Nephron (organoid): ENCODE measurements around the gene FBXO21.
"Not testable (repeated sequence)": the region's sequence is repeated elsewhere in the genome, so short reads cannot be mapped to it uniquely, and the experiment has no call there.

Experiments
- H3K27ac Mint-ChIP-seq, 3 experiments: 2 replicates each; pipeline ENCODE4 v1.8.0; 2020; ENCODE audit warnings: mixed read lengths in 3 of 3, mild to moderate bottlenecking in 2 of 3, moderate library complexity in 1 of 3
- H3K27me3 Mint-ChIP-seq: 2 replicates; pipeline ENCODE4 v1.8.0; 2021; ENCODE audit warnings: low read depth, mild to moderate bottlenecking, moderate library complexity, mixed read lengths
- H3K36me3 Mint-ChIP-seq: 2 replicates; pipeline ENCODE4 v1.8.0; 2020; ENCODE audit warnings: low read depth, mixed read lengths
- H3K4me1 Mint-ChIP-seq: 2 replicates; pipeline ENCODE4 v1.8.0; 2020; ENCODE audit warnings: mixed read lengths
- H3K4me3 Mint-ChIP-seq, 3 experiments: 2 replicates each; pipeline ENCODE4 v1.8.0; 2020; ENCODE audit warnings: mild to moderate bottlenecking in 3 of 3, mixed read lengths in 3 of 3, moderate library complexity in 2 of 3
- H3K9me3 Mint-ChIP-seq: 2 replicates; pipeline ENCODE4 v1.8.0; 2020; ENCODE audit warnings: mixed read lengths
- CTCF ChIP-seq, 3 experiments: fragments of 200-600 bp; sonication (generic); IDR thresholded peaks; one replicate each; pipeline ENCODE4 v1.5.0; 2021; ENCODE audit warnings: antibody characterized with exemption in 3 of 3; ENCODE audit not compliant: unreplicated experiment in 3 of 3

The FBXO21 gene

GRCh38 chr12:117193903-117194302, 3.6 kb upstream of the FBXO21 start:
- no peak for TF ChIP-seq CTCF (IDR thresholded peaks at IDR 0.05; ENCODE audit: unreplicated experiment in 3 of 3)
- Mint-ChIP-seq H3K9me3 (no peaks in the 10 kb centered on the region), H3K36me3 (no peaks in the 10 kb centered on the region), H3K27me3 (peaks cover 23% of the 10 kb centered on the region), H3K27ac (no peak overlapping the region), H3K4me3 (peak overlapping the region in 2 of 3 experiments; percentile 27 to 32), H3K4me1 (peaks cover 5% of the 10 kb centered on the region)

DNA sequence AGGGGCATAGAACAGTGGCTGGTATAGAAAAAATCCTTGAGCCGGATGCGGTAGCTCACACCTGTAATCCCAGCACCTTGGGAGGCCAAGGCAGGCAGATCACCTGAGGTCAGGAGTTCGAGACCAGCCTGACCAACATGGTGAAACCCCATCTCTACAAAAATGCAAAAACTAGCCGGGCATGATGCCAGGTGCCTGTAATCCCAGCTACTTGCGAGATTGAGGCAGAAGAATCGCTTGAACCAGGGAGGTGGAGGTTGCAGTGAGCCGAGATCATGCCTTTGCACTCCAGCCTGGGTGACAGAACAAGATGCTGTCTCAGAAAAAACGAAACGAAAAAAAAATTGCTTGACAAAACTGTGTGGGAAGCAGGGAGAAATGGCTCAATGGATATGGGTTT, 2.3 kb upstream of the FBXO21 start:
- H3K9me3 Mint-ChIP-seq, H3K27ac Mint-ChIP-seq, H3K4me1 Mint-ChIP-seq, H3K36me3 Mint-ChIP-seq, H3K4me3 Mint-ChIP-seq: not testable (repeated sequence)
- peaks cover 22% of the 10 kb centered on the region for H3K27me3 Mint-ChIP-seq

DNA sequence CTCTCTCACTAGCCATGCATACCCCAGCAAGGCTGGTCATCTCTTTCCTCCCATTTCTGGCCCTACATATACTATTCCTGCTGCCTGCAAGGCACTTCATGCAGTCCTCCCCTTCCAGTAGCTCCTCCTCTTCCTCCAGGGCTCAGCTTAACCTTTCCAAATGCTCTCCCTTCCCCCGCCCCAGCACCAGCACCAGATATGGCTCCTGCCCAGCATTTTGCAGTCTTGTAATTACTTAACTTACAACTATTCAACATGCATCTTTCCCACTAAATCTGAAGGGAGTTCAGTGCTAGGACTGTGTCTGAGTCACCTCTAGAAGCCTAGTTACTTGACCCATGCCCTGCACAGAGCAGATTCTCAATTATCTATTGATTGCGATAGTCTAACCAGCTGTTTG, 1.8 kb upstream of the FBXO21 start:
- Mint-ChIP-seq H3K27ac (peak overlapping the region in 1 of 3 experiments; percentile 6), H3K4me3 (peak overlapping the region; percentile 75 to 88 (median 76)), H3K36me3 (peaks cover 5% of the 10 kb centered on the region), H3K4me1 (peaks cover 13% of the 10 kb centered on the region), H3K9me3 (no peaks in the 10 kb centered on the region), H3K27me3 (peaks cover 17% of the 10 kb centered on the region)
- no peak for TF ChIP-seq CTCF (IDR thresholded peaks at IDR 0.05; ENCODE audit: unreplicated experiment in 3 of 3)

DNA sequence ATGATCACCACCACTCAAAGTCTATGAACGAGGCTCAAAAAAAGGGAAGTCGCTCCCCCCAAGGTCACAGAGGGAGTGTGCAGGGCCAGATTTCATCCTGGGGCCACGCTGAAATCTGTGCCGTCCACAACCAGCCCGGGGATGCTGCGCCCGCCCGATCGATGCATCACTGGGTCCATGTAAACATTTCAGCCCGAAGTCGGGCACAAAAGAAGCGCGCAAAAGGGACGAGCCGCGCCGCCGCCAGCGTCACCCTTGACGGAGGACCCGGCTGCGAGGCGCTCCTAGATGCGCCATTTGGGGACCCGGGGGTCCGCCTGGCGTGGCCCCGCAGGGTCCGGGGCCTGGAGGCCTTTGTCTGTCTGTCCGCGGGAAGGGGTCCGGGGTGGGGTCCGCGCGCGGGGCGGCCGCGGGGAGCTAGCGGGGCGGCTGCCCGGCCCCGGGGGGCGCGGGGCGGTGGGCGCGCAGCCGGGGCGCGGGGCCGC, 503 bp downstream of the FBXO21 start:
- Mint-ChIP-seq H3K36me3 (peaks cover 23% of the 10 kb centered on the region), H3K4me3 (peak overlapping the region; percentile 87 to 91 (median 88)), H3K27me3 (peaks cover 10% of the 10 kb centered on the region), H3K9me3 (no peaks in the 10 kb centered on the region), H3K4me1 (peaks cover 13% of the 10 kb centered on the region), H3K27ac (peak overlapping the region; percentile 65 to 85 (median 85))
- no peak for TF ChIP-seq CTCF (IDR thresholded peaks at IDR 0.05; ENCODE audit: unreplicated experiment in 3 of 3)

- no peaks in the 10 kb centered on the region for H3K9me3 Mint-ChIP-seq
These were observed 1.1 kb downstream of the FBXO21 start for GRCh38 chr12:117188961-117189724.

More at GRCh38 chr12:117188961-117189724, 1.1 kb downstream of the FBXO21 start:
- Mint-ChIP-seq H3K4me3 (peak overlapping the region; percentile 87 to 91 (median 88)), H3K36me3 (peaks cover 28% of the 10 kb centered on the region), H3K27me3 (peaks cover 10% of the 10 kb centered on the region), H3K27ac (peak overlapping the region; percentile 65 to 85 (median 85)), H3K4me1 (peaks cover 13% of the 10 kb centered on the region)
- no peak for TF ChIP-seq CTCF (IDR thresholded peaks at IDR 0.05; ENCODE audit: unreplicated experiment in 3 of 3)
